Upper lobe of left lung (tissue), 6 donors: Measurements from ENCODE around the gene CUZD1. TPM values are rescaled to one million over a fixed set of nuclear protein-coding genes. Genes with fewer than 3 reads are reported as not detected.
A peak's percentile ranks its signal among the peaks of the same experiment; 100 is the strongest.

Experiments used
- ATAC-seq, 2 donors: fragments of 200-7000 bp; cut with Tn5 transposase; one replicate each; pipeline ENCODE4 v1.9.1; 2022; ENCODE audit warnings: mild to moderate bottlenecking in 2 of 2, moderate library complexity in 2 of 2; ENCODE audit not compliant: low FRiP score in 2 of 2
- DNase-seq, 2 donors: peaks; one replicate each; pipeline ENCODE4 v3.0.0-alpha.2; 2019 to 2020
- H3K27ac ChIP-seq, 4 donors: fragments of 200-600 bp; sonication (generic); one replicate each; pipeline ENCODE4 v1.5.1; 2016 to 2019
- H3K27me3 ChIP-seq, 4 donors: fragments of 200-600 bp; sonication (generic); one replicate each; pipeline ENCODE4 v1.5.1; 2017 to 2019
- H3K36me3 ChIP-seq, 4 donors: fragments of 200-600 bp; sonication (generic); one replicate each; pipeline ENCODE4 v1.5.1; 2016 to 2019
- H3K4me1 ChIP-seq, 4 donors: fragments of 200-600 bp; sonication (generic); one replicate each; pipeline ENCODE4 v1.5.1; 2018 to 2019
- H3K4me3 ChIP-seq, 4 donors: fragments of 200-600 bp; sonication (generic); one replicate each; pipeline ENCODE4 v1.5.1; 2017 to 2019; ENCODE audit warnings: mild to moderate bottlenecking in 2 of 4, moderate library complexity in 1 of 4
- H3K9me3 ChIP-seq, 4 donors: fragments of 200-600 bp; sonication (generic); one replicate each; pipeline ENCODE4 v1.5.1; 2018 to 2019
- EP300 ChIP-seq, 4 donors: sonication (generic); formaldehyde crosslinking; IDR thresholded peaks; one replicate each; pipeline ENCODE4 v1.5.1; 2017; ENCODE audit warnings: antibody characterized with exemption in 4 of 4, control low read depth in 2 of 4
- POLR2A ChIP-seq, 4 donors: fragments of 450-650 bp; IDR thresholded peaks; one replicate each; pipeline ENCODE4 v1.5.1; 2016 to 2017; ENCODE audit warnings: antibody characterized with exemption in 4 of 4, mild to moderate bottlenecking in 2 of 4
- POLR2AphosphoS5 ChIP-seq, 2 donors: sonication (generic); formaldehyde crosslinking; IDR thresholded peaks; one replicate each; pipeline ENCODE4 v1.5.1; 2017; ENCODE audit warnings: antibody characterized with exemption in 2 of 2
- WGBS, 2 donors: methylation state at CpG; one replicate each; pipeline ENCODE4 v1.1.5; 2017 to 2018; 5-methylcytosine and 5-hydroxymethylcytosine counted together
- total RNA-seq, 6 donors: library from RNA; depleted of rRNA in 4 of 6; stranded (reverse); fragments of >200 nt in 4 of 6; gene quantifications; one replicate each; pipeline versions ENCODE4 v1.1.0 to v1.2.1, GENCODE V29; 2016 to 2021
- TF ChIP-seq, protein P1 (sequence below), 6 experiments: fragments of 450-650 bp in 4 of 6; fragments of 200-600 bp in 2 of 6; sonication (generic) in 2 of 6; IDR thresholded peaks; one replicate each; pipeline ENCODE4 v1.5.1; 2016 to 2019; ENCODE audit warnings: antibody characterized with exemption in 6 of 6
- donor health status: DM: no; HTN: no; CAD: no; lungs with moderate emphysema.
- donor health status: DM: no; HTN: yes; CAD: no; lungs with severe emphysema.

CUZD1 gene
- total RNA-seq, 6 donors from 2014 or later, result 0.30 to 4.2 (median 1.1) TPM; not detected in 1

DNA sequence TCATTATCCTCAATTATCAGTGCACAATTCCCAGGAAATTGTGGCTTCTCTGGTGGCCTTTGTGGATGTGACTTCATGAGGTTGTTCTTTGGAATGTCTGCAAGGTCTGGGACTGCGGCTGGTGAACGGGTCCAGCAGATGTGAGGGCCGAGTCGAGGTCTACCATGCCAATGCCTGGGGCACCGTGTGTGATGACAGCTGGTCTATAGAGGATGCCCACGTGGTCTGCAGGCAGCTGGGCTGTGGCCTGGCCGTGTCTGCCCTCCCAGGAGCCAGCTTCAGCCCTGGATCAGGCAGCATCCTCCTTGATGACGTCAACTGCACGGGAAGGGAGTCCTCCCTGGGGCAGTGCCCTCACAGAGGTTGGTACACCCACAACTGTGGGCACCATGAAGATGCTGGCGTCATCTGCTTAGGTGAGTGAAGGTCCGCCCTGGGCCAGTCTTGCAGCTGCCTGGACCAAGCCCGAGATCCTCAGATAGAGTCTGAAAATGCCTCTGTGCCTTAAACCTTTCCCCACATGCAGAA is 46.9 kb downstream of the CUZD1 start:
- Histone ChIP-seq H3K36me3 (no peaks in the 10 kb centered on the region), H3K27ac (no peak overlapping the region), H3K4me3 (no peak overlapping the region), H3K4me1 (no peaks in the 10 kb centered on the region), H3K9me3 (no peaks in the 10 kb centered on the region), H3K27me3 (no peaks in the 10 kb centered on the region)
- TF ChIP-seq POLR2A (IDR thresholded peaks at IDR 0.05), result no peak
- TF ChIP-seq, protein P1, sequence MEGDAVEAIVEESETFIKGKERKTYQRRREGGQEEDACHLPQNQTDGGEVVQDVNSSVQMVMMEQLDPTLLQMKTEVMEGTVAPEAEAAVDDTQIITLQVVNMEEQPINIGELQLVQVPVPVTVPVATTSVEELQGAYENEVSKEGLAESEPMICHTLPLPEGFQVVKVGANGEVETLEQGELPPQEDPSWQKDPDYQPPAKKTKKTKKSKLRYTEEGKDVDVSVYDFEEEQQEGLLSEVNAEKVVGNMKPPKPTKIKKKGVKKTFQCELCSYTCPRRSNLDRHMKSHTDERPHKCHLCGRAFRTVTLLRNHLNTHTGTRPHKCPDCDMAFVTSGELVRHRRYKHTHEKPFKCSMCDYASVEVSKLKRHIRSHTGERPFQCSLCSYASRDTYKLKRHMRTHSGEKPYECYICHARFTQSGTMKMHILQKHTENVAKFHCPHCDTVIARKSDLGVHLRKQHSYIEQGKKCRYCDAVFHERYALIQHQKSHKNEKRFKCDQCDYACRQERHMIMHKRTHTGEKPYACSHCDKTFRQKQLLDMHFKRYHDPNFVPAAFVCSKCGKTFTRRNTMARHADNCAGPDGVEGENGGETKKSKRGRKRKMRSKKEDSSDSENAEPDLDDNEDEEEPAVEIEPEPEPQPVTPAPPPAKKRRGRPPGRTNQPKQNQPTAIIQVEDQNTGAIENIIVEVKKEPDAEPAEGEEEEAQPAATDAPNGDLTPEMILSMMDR (IDR thresholded peaks at IDR 0.05), result no peak
- TF ChIP-seq POLR2AphosphoS5 (IDR thresholded peaks at IDR 0.05), result no peak
- TF ChIP-seq EP300 (IDR thresholded peaks at IDR 0.05), result no peak
- 72 to 91% methylated on average over 8 to 9 of the region's 12 CpGs for WGBS, 2 donors
- DNase-seq, result peak in 1 of 2 donors; percentile 55
- ATAC-seq, result peak in 1 of 2 donors; percentile 11

DNA sequence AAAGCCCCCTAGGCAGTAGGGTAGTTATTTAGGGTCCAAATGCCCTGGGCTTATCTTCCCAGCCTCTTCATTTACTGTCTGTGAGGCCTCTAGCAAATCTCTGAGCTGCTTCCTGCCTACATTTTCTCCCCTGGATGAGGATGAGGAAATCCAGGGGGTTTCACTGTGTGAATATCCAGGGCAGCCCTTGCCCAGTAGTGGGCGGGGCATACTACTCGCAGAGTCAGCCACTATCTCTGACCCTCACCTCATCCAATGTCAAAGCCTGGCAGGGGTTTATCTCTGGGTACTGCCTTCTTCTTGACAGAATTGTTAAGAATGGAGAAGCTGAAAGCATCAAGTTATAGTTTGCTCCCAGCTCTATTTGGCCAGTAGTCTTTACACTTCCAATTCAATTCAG is 48.9 kb downstream of the CUZD1 start:
- no peak for ATAC-seq
- no peaks in the 10 kb centered on the region for H3K4me1 ChIP-seq
- H3K27me3 ChIP-seq, result no peaks in the 10 kb centered on the region
- H3K9me3 ChIP-seq, result no peaks in the 10 kb centered on the region
- TF ChIP-seq POLR2AphosphoS5 (IDR thresholded peaks at IDR 0.05), result no peak
- no peak for TF ChIP-seq EP300 (IDR thresholded peaks at IDR 0.05)
- TF ChIP-seq, protein P1 (IDR thresholded peaks at IDR 0.05), result no peak
- TF ChIP-seq POLR2A (IDR thresholded peaks at IDR 0.05), result no peak
- no peak for DNase-seq
- no peak overlapping the region for H3K4me3 ChIP-seq
- WGBS, 2 donors, result 50 to 56% methylated on average over 2 of the region's 2 CpGs
- no peaks in the 10 kb centered on the region for H3K36me3 ChIP-seq
- no peak overlapping the region for H3K27ac ChIP-seq

DNA sequence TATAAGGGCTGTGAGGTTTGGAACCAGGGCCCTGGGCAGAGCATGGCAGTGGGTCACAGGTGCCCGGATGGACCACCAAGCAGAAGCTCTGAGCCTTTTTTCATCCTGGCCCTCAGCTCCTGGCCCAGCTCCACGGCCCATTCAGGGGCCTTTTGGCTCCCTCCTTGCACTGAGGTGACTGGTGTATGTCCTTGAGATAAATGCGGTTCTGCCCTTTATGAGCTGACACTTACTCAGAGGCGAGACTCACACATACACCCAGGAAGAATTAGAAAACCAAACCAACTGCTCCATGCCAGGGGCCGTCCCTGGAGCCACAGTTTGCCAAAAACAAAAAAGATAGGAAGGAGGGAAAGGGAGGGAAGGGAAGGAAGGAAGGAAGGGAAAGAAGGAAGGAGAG is 49.7 kb downstream of the CUZD1 start:
- no peaks in the 10 kb centered on the region for H3K36me3 ChIP-seq
- no peaks in the 10 kb centered on the region for H3K27me3 ChIP-seq
- H3K27ac ChIP-seq, result no peak overlapping the region
- no peak for ATAC-seq
- TF ChIP-seq POLR2A (IDR thresholded peaks at IDR 0.05) (no peak), EP300 (IDR thresholded peaks at IDR 0.05) (no peak), POLR2AphosphoS5 (IDR thresholded peaks at IDR 0.05) (no peak)
- H3K4me3 ChIP-seq, result no peak overlapping the region
- 60 to 65% methylated on average over 5 of the region's 5 CpGs for WGBS, 2 donors
- H3K9me3 ChIP-seq, result no peaks in the 10 kb centered on the region
- H3K4me1 ChIP-seq, result no peaks in the 10 kb centered on the region
- no peak for DNase-seq

DNA sequence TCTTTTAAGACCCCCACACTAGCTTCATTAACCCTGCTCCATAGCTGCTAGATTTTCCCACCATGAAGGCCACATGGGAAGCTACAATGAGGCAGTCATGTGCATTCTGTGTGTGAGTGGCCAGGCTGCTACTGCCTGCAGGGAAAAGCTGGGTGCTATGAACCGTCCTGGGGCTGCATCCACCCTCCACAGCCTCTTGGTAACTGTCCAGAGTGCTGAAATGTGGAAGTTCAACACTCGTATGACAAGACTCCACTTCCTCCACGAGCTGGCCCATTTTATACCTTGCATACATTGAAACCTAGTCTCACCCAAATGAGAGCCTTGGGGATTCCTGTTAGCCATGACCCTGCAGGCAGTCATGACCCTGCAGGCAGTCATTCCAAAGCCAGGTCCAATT is 59.4 kb downstream of the CUZD1 start:
- DNase-seq (no peak), ATAC-seq (no peak)
- Histone ChIP-seq H3K4me1 (no peaks in the 10 kb centered on the region), H3K27ac (no peak overlapping the region), H3K4me3 (no peak overlapping the region), H3K27me3 (no peaks in the 10 kb centered on the region), H3K9me3 (no peaks in the 10 kb centered on the region), H3K36me3 (no peaks in the 10 kb centered on the region)
- TF ChIP-seq EP300 (IDR thresholded peaks at IDR 0.05) (no peak), POLR2A (IDR thresholded peaks at IDR 0.05) (no peak), POLR2AphosphoS5 (IDR thresholded peaks at IDR 0.05) (no peak)
- TF ChIP-seq, protein P1 (IDR thresholded peaks at IDR 0.05), result no peak
- 10% methylated on average over 3 of the region's 3 CpGs; no CpG with 5 or more reads in 1 of the 2 donors for WGBS, 2 donors

DNA sequence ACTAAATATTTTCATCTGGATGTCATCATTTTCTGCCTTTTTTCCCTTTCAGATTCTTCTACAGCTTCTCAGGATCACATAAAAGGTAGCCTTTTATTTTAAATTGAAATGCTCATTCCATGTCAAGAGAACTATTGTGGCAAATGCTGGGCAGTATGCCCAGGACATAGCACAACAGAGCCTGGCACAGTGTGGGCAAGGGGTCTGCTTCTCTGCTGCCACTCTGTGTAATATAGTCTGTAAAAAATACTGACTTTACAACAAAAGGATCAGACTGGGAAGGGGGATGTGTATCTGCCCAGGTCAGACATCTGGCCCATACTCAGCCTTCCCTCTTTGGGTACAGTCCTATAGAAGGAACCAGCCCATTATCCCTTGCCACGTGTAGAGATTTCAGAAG is 62.7 kb downstream of the CUZD1 start:
- DNase-seq, result no peak
- 50 to 68% methylated on average over 1 of the region's 1 CpG for WGBS, 2 donors
- ATAC-seq, result no peak
- Histone ChIP-seq H3K36me3 (no peaks in the 10 kb centered on the region), H3K27me3 (no peaks in the 10 kb centered on the region), H3K27ac (no peak overlapping the region), H3K4me1 (no peaks in the 10 kb centered on the region), H3K4me3 (no peak overlapping the region), H3K9me3 (no peaks in the 10 kb centered on the region)
- TF ChIP-seq, protein P1 (IDR thresholded peaks at IDR 0.05), result no peak

Other genes with a start within 250 kb of the CUZD1 start
- gene C10orf120, start 146.0 kb downstream of the CUZD1 start, total RNA-seq, result not detected
- 10 to 100 TPM in 1 of 6 donors, 1 to 10 TPM in 5; 1.5 to 10.5 (median 3.4) TPM for gene FAM24B, start 33.7 kb upstream of the CUZD1 start, total RNA-seq
- not detected for gene FAM24A, start 64.8 kb upstream of the CUZD1 start, total RNA-seq
- 1 to 10 TPM; 3.9 to 8.8 (median 5.4) TPM for gene C10orf88, start 108.4 kb upstream of the CUZD1 start, total RNA-seq
- 1 to 10 TPM; 1.4 to 6.2 (median 3.7) TPM for gene PSTK, start 134.5 kb upstream of the CUZD1 start, total RNA-seq
- 10 to 100 TPM in 4 of 6 donors, 1 to 10 TPM in 2; 4.9 to 19.4 (median 15.0) TPM for gene IKZF5, start 162.9 kb upstream of the CUZD1 start, total RNA-seq
- gene ACADSB, start 163.1 kb upstream of the CUZD1 start, total RNA-seq, result 10 to 100 TPM; 10.4 to 48.2 (median 30.2) TPM